ENCODE measurements around the gene NPY2R. TPM values are rescaled to one million over a fixed set of nuclear protein-coding genes. Genes with fewer than 3 reads are reported as not detected.

Gene NPY2R
- total and polyA plus RNA-seq, 2 of the 13 experiments (the other 11 are each of a cell fraction or from before 2014, with no cell fraction given), result not detected

DNA sequence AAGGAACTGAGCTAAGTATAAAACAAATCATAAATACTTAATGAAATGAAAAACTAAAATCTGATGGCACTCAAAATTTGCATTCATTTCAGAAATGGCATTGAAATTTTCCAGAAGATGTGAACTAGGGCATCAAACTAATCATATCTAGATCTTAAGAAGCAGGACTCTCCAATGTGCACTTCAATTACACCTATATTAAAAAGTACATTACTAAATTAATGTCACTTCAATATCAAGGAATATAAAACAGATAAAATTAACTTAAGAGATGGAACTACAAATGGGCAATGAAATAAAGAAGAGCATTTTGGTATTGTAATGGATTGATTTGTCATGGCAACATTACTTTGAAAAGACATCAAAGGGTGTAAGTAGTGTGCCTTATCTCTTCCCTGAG is 20.3 kb downstream of the NPY2R start:
- CTCF ChIA-PET (ENCODE audit: low intra/inter-chr PET ratio, low total read pairs), result no interaction called here
- Histone ChIP-seq H3K9me3 (ENCODE audit: low read length) (no peaks in the 10 kb centered on the region), H2AFZ (ENCODE audit: low read length) (no peak overlapping the region), H3K9ac (ENCODE audit: insufficient read depth, low read depth, low read length) (no peak overlapping the region), H3K4me1 (ENCODE audit: insufficient read depth, low read length) (no peaks in the 10 kb centered on the region), H3K27ac (ENCODE audit: extremely low read length, insufficient read depth, low read length) (no peak overlapping the region), H3K36me3 (replicated peaks in 1 of 2; ENCODE audit: control insufficient read depth in 1 of 2, insufficient read depth in 2 of 2, low read length in 2 of 2) (no peaks in the 10 kb centered on the region), H3K4me2 (ENCODE audit: low read depth, low read length) (no peak overlapping the region), H3K27me3 (ENCODE audit: control insufficient read depth in 1 of 2, insufficient read depth in 2 of 2, low read length in 2 of 2) (no peaks in the 10 kb centered on the region; a peak in 1 of 5 replicates), H3K79me2 (ENCODE audit: insufficient read depth, low read length) (no peaks in the 10 kb centered on the region), H3K4me3 (replicated peaks in 1 of 3; ENCODE audit: insufficient read depth in 1 of 3, low read depth in 2 of 3, low read length in 3 of 3) (no peak overlapping the region), H4K20me1 (ENCODE audit: insufficient read depth, low read length) (no peaks in the 10 kb centered on the region)
- no TSS peak for BruUV-seq (replicated peaks)
- POLR2A ChIA-PET, result no interaction called here
- in situ Hi-C loops (cut with HindIII; ENCODE audit: extremely low pct_ligation_motif_present, low pct_unique_long_range_greater_than_20kb) (no loop called here), intact Hi-C loops (cut with micrococcal nuclease; ENCODE audit: unreplicated experiment) (no loop called here)
- no peak for DNase-seq (ENCODE audit: low spot score)
- ATAC-seq, result no peak
- TF ChIP-seq, protein P1, sequence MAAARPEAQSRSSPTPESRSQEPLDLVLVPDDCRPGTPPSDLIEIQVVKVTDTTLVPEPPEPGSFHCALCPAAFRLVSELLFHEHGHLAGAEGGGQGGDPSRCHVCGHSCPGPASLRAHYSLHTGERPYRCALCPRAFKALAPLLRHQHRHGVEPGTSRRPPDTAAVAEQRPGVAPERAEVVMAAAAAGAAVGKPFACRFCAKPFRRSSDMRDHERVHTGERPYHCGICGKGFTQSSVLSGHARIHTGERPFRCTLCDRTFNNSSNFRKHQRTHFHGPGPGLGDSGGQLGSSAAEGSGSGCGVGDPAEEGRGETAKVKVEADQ (CRISPR knock-in tag; IDR thresholded peaks at IDR 0.05; ENCODE audit: borderline replicate concordance), result no peak
- no peak for TF ChIP-seq EZH2 (conservative IDR thresholded peaks at IDR 0.05; ENCODE audit: low read depth, low read length)
- TF ChIP-seq RBM22 (optimal IDR thresholded peaks at IDR 0.05; ENCODE audit: low read length), result no peak
- no peak for TF ChIP-seq CENPX (CRISPR knock-in tag; IDR thresholded peaks at IDR 0.05)
- TF ChIP-seq RFX3 (CRISPR knock-in tag; IDR thresholded peaks at IDR 0.05), result no peak
- no peak for TF ChIP-seq SMAD1 (CRISPR knock-in tag; IDR thresholded peaks at IDR 0.05; ENCODE audit: borderline replicate concordance, low read depth)
- no peak for TF ChIP-seq ZNF101 (CRISPR knock-in tag; IDR thresholded peaks at IDR 0.05; ENCODE audit: borderline replicate concordance, low read depth)
- TF ChIP-seq, protein P2, sequence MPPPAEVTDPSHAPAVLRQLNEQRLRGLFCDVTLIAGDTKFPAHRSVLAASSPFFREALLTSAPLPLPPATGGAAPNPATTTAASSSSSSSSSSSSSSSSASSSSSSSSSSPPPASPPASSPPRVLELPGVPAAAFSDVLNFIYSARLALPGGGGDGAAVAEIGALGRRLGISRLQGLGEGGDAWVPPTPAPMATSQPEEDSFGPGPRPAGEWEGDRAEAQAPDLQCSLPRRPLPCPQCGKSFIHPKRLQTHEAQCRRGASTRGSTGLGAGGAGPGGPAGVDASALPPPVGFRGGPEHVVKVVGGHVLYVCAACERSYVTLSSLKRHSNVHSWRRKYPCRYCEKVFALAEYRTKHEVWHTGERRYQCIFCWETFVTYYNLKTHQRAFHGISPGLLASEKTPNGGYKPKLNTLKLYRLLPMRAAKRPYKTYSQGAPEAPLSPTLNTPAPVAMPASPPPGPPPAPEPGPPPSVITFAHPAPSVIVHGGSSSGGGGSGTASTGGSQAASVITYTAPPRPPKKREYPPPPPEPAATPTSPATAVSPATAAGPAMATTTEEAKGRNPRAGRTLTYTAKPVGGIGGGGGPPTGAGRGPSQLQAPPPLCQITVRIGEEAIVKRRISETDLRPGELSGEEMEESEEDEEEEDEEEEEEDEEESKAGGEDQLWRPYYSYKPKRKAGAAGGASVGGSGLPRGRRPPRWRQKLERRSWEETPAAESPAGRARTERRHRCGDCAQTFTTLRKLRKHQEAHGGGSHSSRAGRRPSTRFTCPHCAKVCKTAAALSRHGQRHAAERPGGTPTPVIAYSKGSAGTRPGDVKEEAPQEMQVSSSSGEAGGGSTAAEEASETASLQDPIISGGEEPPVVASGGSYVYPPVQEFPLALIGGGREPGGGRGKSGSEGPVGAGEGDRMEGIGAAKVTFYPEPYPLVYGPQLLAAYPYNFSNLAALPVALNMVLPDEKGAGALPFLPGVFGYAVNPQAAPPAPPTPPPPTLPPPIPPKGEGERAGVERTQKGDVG (CRISPR knock-in tag; IDR thresholded peaks at IDR 0.05; ENCODE audit: borderline replicate concordance), result no peak
- TF ChIP-seq E2F5 (CRISPR knock-in tag; conservative IDR thresholded peaks at IDR 0.05), result no peak
- TF ChIP-seq IRF2 (CRISPR knock-in tag; IDR thresholded peaks at IDR 0.05), result no peak
- TF ChIP-seq, protein P3, sequence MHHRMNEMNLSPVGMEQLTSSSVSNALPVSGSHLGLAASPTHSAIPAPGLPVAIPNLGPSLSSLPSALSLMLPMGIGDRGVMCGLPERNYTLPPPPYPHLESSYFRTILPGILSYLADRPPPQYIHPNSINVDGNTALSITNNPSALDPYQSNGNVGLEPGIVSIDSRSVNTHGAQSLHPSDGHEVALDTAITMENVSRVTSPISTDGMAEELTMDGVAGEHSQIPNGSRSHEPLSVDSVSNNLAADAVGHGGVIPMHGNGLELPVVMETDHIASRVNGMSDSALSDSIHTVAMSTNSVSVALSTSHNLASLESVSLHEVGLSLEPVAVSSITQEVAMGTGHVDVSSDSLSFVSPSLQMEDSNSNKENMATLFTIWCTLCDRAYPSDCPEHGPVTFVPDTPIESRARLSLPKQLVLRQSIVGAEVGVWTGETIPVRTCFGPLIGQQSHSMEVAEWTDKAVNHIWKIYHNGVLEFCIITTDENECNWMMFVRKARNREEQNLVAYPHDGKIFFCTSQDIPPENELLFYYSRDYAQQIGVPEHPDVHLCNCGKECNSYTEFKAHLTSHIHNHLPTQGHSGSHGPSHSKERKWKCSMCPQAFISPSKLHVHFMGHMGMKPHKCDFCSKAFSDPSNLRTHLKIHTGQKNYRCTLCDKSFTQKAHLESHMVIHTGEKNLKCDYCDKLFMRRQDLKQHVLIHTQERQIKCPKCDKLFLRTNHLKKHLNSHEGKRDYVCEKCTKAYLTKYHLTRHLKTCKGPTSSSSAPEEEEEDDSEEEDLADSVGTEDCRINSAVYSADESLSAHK (CRISPR knock-in tag; IDR thresholded peaks at IDR 0.05; ENCODE audit: borderline replicate concordance), result no peak
- no peak for TF ChIP-seq ZNF816 (CRISPR knock-in tag; IDR thresholded peaks at IDR 0.05; ENCODE audit: borderline replicate concordance)
- TF ChIP-seq CERS6 (CRISPR knock-in tag; IDR thresholded peaks at IDR 0.05), result no peak
- no peak for TF ChIP-seq ISL2 (CRISPR knock-in tag; IDR thresholded peaks at IDR 0.05)
- TF ChIP-seq HOXA7 (CRISPR knock-in tag; IDR thresholded peaks at IDR 0.05), result no peak
- no peak for FAIRE-seq
